ENCODE results near the gene LSM10.

LSM10 gene

GRCh38 chr1:36346741-36347370 lies 50.9 kb downstream of the LSM10 start:
- TF ChIP-seq EZH2phosphoT487 (IDR thresholded peaks at IDR 0.05; ENCODE audit: low read depth) (no peak), CTCF (IDR thresholded peaks at IDR 0.05; ENCODE audit: low read depth, low read length) (no peak)
- Histone ChIP-seq H3K79me2 (ENCODE audit: low read length) (no peaks in the 10 kb centered on the region), H3K4me2 (ENCODE audit: low read length) (no peak overlapping the region), H3K27ac (ENCODE audit: low read length) (no peak overlapping the region), H3K4me1 (ENCODE audit: low read length) (peaks cover 34% of the 10 kb centered on the region), H2AFZ (ENCODE audit: low read depth, low read length) (no peak overlapping the region), H3K27me3 (ENCODE audit: low read depth, low read length) (no peaks in the 10 kb centered on the region), H3K36me3 (replicated peaks; ENCODE audit: low read depth, low read length) (no peaks in the 10 kb centered on the region), H4K20me1 (ENCODE audit: insufficient read depth, low read length) (peaks cover 5% of the 10 kb centered on the region), H3K9ac (ENCODE audit: low read length) (no peak overlapping the region), H3K9me3 (ENCODE audit: insufficient read depth, low read length) (no peaks in the 10 kb centered on the region), H3K4me3 (ENCODE audit: low read length) (no peak overlapping the region)

DNA sequence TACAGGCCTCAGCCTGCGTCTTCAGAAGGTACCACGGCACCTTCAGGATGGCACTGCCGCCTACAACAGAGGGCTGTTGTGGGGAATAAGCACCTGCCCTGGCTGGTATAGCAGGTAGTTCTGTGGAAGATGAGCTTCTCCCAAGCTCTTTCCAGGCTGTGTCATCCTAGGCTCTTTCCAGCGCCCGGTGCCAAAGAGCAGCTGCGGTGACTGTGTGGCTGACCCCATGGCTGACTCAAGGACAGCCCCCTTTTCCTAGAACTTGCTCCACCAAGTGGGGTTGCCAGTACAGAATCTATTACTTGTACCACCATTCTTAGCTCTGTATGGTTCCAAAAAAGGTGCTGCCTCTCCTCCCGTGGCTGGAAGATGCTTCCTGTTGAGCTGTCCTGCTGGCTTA lies 52.4 kb downstream of the LSM10 start:
- H3K9me3 ChIP-seq (ENCODE audit: insufficient read depth, low read length), result no peaks in the 10 kb centered on the region
- H3K4me2 ChIP-seq (ENCODE audit: low read length), result no peak overlapping the region
- no peaks in the 10 kb centered on the region for H3K36me3 ChIP-seq (replicated peaks; ENCODE audit: low read depth, low read length)
- no peaks in the 10 kb centered on the region for H3K27me3 ChIP-seq (ENCODE audit: low read depth, low read length)
- no peak overlapping the region for H2AFZ ChIP-seq (ENCODE audit: low read depth, low read length)
- H3K4me1 ChIP-seq (ENCODE audit: low read length), result peaks cover 20% of the 10 kb centered on the region
- H3K27ac ChIP-seq (ENCODE audit: low read length), result no peak overlapping the region
- TF ChIP-seq CTCF (IDR thresholded peaks at IDR 0.05; ENCODE audit: low read depth, low read length), result no peak
- TF ChIP-seq EZH2phosphoT487 (IDR thresholded peaks at IDR 0.05; ENCODE audit: low read depth), result no peak
- no peaks in the 10 kb centered on the region for H3K79me2 ChIP-seq (ENCODE audit: low read length)
- H3K4me3 ChIP-seq (ENCODE audit: low read length), result no peak overlapping the region
- no peak overlapping the region for H3K9ac ChIP-seq (ENCODE audit: low read length)
- peaks cover 5% of the 10 kb centered on the region for H4K20me1 ChIP-seq (ENCODE audit: insufficient read depth, low read length)

DNA sequence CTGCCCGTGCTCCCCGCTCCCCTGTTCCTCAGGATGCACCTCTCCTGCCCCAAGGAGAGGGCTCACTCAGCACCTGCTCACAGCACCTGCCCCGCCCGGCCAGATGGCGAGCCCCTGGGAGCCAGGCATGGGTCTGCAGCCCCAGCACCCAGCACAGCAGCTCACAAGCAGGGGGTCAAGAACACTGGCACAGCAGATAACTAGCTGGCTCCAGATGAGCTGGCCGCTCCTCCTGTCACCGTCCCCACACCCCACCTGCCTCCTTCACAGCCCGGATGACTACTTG lies 53.4 kb downstream of the LSM10 start:
- no peak overlapping the region for H3K9ac ChIP-seq (ENCODE audit: low read length)
- TF ChIP-seq CTCF (IDR thresholded peaks at IDR 0.05; ENCODE audit: low read depth, low read length) (no peak), EZH2phosphoT487 (IDR thresholded peaks at IDR 0.05; ENCODE audit: low read depth) (no peak)

GRCh38 chr1:36343651-36344394 lies 53.9 kb downstream of the LSM10 start:
- TF ChIP-seq EZH2phosphoT487 (IDR thresholded peaks at IDR 0.05; ENCODE audit: low read depth), result no peak
- TF ChIP-seq CTCF (IDR thresholded peaks at IDR 0.05; ENCODE audit: low read depth, low read length), result no peak
- Histone ChIP-seq H3K4me1 (ENCODE audit: low read length) (peaks cover 5% of the 10 kb centered on the region), H3K4me3 (ENCODE audit: low read length) (no peak overlapping the region), H3K79me2 (ENCODE audit: low read length) (no peaks in the 10 kb centered on the region), H3K36me3 (replicated peaks; ENCODE audit: low read depth, low read length) (no peaks in the 10 kb centered on the region), H4K20me1 (ENCODE audit: insufficient read depth, low read length) (peaks cover 2% of the 10 kb centered on the region), H2AFZ (ENCODE audit: low read depth, low read length) (no peak overlapping the region), H3K4me2 (ENCODE audit: low read length) (no peak overlapping the region), H3K27ac (ENCODE audit: low read length) (no peak overlapping the region), H3K9ac (ENCODE audit: low read length) (no peak overlapping the region), H3K27me3 (ENCODE audit: low read depth, low read length) (no peaks in the 10 kb centered on the region), H3K9me3 (ENCODE audit: insufficient read depth, low read length) (no peaks in the 10 kb centered on the region)

More for the DNA sequence above, 53.4 kb downstream of the LSM10 start:
- Histone ChIP-seq H3K9me3 (ENCODE audit: insufficient read depth, low read length) (no peaks in the 10 kb centered on the region), H3K27ac (ENCODE audit: low read length) (no peak overlapping the region), H4K20me1 (ENCODE audit: insufficient read depth, low read length) (peaks cover 5% of the 10 kb centered on the region), H3K36me3 (replicated peaks; ENCODE audit: low read depth, low read length) (no peaks in the 10 kb centered on the region), H3K4me2 (ENCODE audit: low read length) (no peak overlapping the region), H3K4me3 (ENCODE audit: low read length) (no peak overlapping the region), H3K27me3 (ENCODE audit: low read depth, low read length) (no peaks in the 10 kb centered on the region), H3K79me2 (ENCODE audit: low read length) (no peaks in the 10 kb centered on the region), H3K4me1 (ENCODE audit: low read length) (peaks cover 10% of the 10 kb centered on the region), H2AFZ (ENCODE audit: low read depth, low read length) (no peak overlapping the region)
